AG09309 (cell line): ENCODE data around the gene IL36B.

ENCODE experiments used
- DNase-seq: peaks from one replicate; pipeline ENCODE4 v3.0.0-alpha.2; 2010; ENCODE audit warnings: low read depth
- H3K4me3 ChIP-seq: 2 replicates; pipeline ENCODE4 v1.5.1; 2011; ENCODE audit warnings: mild to moderate bottlenecking, low read depth, low read length, moderate library complexity; ENCODE audit not compliant: control insufficient read depth
- TF ChIP-seq, protein P1 (sequence below): IDR thresholded peaks from 2 replicates; pipeline ENCODE4 v1.5.1; 2011; ENCODE audit warnings: mild to moderate bottlenecking, low read depth, low read length, inconsistent platforms; ENCODE audit not compliant: insufficient read depth, control insufficient read depth; ENCODE audit errors: missing control alignments

IL36B gene

GRCh38 chr2:113039719-113040118 lies 12.9 kb downstream of the IL36B start:
- DNase-seq, result no peak
- TF ChIP-seq, protein P1, sequence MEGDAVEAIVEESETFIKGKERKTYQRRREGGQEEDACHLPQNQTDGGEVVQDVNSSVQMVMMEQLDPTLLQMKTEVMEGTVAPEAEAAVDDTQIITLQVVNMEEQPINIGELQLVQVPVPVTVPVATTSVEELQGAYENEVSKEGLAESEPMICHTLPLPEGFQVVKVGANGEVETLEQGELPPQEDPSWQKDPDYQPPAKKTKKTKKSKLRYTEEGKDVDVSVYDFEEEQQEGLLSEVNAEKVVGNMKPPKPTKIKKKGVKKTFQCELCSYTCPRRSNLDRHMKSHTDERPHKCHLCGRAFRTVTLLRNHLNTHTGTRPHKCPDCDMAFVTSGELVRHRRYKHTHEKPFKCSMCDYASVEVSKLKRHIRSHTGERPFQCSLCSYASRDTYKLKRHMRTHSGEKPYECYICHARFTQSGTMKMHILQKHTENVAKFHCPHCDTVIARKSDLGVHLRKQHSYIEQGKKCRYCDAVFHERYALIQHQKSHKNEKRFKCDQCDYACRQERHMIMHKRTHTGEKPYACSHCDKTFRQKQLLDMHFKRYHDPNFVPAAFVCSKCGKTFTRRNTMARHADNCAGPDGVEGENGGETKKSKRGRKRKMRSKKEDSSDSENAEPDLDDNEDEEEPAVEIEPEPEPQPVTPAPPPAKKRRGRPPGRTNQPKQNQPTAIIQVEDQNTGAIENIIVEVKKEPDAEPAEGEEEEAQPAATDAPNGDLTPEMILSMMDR, result no peak
- no peak overlapping the region for H3K4me3 ChIP-seq

DNA sequence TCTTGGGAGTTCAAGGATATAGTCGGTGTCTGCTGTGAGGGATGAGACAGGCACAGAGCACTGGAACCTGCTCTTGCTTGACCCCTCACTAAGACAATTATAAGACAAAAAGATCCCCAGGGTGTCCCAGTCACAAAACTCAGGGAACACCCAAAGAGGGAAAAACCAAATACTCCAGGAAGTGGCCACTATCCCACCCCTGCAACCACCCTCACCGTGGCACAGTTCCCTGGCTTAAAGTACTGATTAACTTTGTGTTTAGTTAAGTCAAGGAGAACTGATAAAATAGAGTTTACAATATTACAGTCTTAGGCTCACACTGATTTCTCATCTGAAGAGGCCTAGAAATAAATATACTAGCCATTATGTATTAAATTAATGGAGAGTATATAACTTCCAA lies 13.5 kb downstream of the IL36B start:
- TF ChIP-seq, protein P1, result no peak
- no peak for DNase-seq

GRCh38 chr2:113038291-113038690 lies 14.4 kb downstream of the IL36B start:
- TF ChIP-seq, protein P1, result no peak
- no peak overlapping the region for H3K4me3 ChIP-seq
- DNase-seq, result no peak

More for the DNA sequence above, 13.5 kb downstream of the IL36B start:
- H3K4me3 ChIP-seq, result no peak overlapping the region

GRCh38 chr2:113036763-113037162 lies 15.9 kb downstream of the IL36B start:
- no peak overlapping the region for H3K4me3 ChIP-seq
- TF ChIP-seq, protein P1, result no peak
- no peak for DNase-seq

DNA sequence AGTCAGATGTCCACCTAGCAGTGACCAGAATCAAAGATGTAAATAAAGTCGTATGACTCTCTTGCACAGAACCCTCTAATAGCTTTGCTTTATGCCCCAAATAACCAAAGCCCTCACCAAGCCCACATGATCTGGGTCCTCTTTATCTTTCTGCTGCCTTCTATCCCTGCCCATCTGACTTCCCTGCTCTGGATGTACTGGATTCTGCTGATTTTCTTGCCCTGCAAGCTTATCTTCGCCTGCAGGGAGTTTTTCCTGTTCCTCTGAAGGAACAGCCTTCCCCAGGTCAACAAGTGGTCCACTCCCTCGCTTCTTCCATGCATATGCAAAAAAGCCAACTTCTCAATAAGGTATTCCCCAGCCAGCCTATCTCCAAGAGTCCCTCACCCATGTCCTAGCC lies 18.7 kb downstream of the IL36B start:
- no peak for DNase-seq
- TF ChIP-seq, protein P1, result no peak
- no peak overlapping the region for H3K4me3 ChIP-seq

GRCh38 chr2:113032737-113033136 lies 19.9 kb downstream of the IL36B start:
- TF ChIP-seq, protein P1, result no peak
- H3K4me3 ChIP-seq, result no peak overlapping the region

DNA sequence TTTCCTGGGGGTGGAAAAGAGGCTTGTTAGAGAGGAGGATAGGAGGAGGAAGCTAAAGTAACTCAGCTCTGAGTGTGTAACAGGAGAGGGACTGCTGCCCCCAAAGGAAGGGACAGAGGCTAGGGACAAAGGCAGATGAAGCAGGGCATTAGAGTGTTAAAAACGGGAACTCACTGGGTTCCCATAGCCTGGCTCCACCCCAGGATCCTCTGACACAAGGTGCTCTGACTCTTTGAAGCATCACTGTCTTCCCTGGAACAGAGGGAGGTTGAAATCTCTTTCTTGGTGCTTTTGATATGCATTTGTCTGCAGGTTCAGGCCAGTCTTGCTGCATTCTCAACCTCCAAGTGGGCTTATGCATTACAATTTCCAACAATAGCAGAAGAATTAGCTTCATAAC lies 24.6 kb downstream of the IL36B start:
- no peak for DNase-seq
- H3K4me3 ChIP-seq, result no peak overlapping the region
- TF ChIP-seq, protein P1, result no peak

More at GRCh38 chr2:113032737-113033136, 19.9 kb downstream of the IL36B start:
- no peak for DNase-seq
